HepG2 (cell line): ENCODE measurements around the gene ABCA2. TPM values are rescaled to one million over a fixed set of nuclear protein-coding genes. Genes with fewer than 3 reads are reported as not detected.
A peak's percentile ranks its signal among the peaks of the same experiment; 100 is the strongest.

Source experiments
- ELK4 ChIP-seq: sonication (generic); formaldehyde crosslinking; IDR thresholded peaks from 2 replicates; pipeline ENCODE4 v1.9.0; 2021; ENCODE audit warnings: missing genetic modification reagents, borderline replicate concordance
- GATAD2A ChIP-seq: IDR thresholded peaks from 2 replicates; pipeline ENCODE4 v1.6.1; 2016
- GMEB2 ChIP-seq: IDR thresholded peaks from 2 replicates; pipeline ENCODE4 v1.6.1; 2016; ENCODE audit warnings: missing biosample characterization, missing genetic modification reagents, low read depth
- HNF4G ChIP-seq, 2 experiments: sonication (generic) in 1 of 2; formaldehyde crosslinking in 1 of 2; IDR thresholded peaks; 2 replicates each; pipeline versions ENCODE4 v1.4.0 to v1.6.1; 2011 to 2020; ENCODE audit warnings: borderline replicate concordance in 2 of 2, low read depth in 2 of 2, mild to moderate bottlenecking in 2 of 2, low read length in 1 of 2, missing genetic modification reagents in 1 of 2, moderate library complexity in 1 of 2
- KLF16 ChIP-seq, 2 experiments: sonication (generic) in 1 of 2; formaldehyde crosslinking in 1 of 2; IDR thresholded peaks; 2 replicates each; pipeline versions ENCODE4 v1.6.1 to v1.8.0; 2016 to 2023; ENCODE audit warnings: missing genetic modification reagents in 2 of 2, missing compliant biosample characterization in 1 of 2
- MIER2 ChIP-seq: IDR thresholded peaks from 2 replicates; pipeline ENCODE4 v1.6.1; 2016; ENCODE audit warnings: missing biosample characterization, missing genetic modification reagents
- RAD21 ChIP-seq: fragments of 450-650 bp; formaldehyde crosslinking; IDR thresholded peaks from 2 replicates; pipeline ENCODE4 v1.5.0; 2020; ENCODE audit warnings: mild to moderate bottlenecking
- SALL1 ChIP-seq: sonication (generic); formaldehyde crosslinking; IDR thresholded peaks from 2 replicates; pipeline ENCODE4 v1.8.0; 2022; ENCODE audit warnings: mild to moderate bottlenecking, missing genetic modification reagents
- ZBTB33 ChIP-seq: sonication (generic); formaldehyde crosslinking; IDR thresholded peaks from 2 replicates; pipeline ENCODE4 v1.4.0; 2020; ENCODE audit warnings: missing genetic modification reagents
- ZNF12 ChIP-seq: sonication (generic); formaldehyde crosslinking; IDR thresholded peaks from 2 replicates; pipeline ENCODE4 v1.5.0; 2020; ENCODE audit warnings: missing genetic modification reagents
- ZNF121 ChIP-seq: sonication (generic); formaldehyde crosslinking; IDR thresholded peaks from 2 replicates; pipeline ENCODE4 v1.5.0; 2020; ENCODE audit warnings: mild to moderate bottlenecking, missing genetic modification reagents
- ZNF274 ChIP-seq: sonication (generic); formaldehyde crosslinking; IDR thresholded peaks from 2 replicates; pipeline ENCODE4 v1.5.1; 2020; ENCODE audit warnings: mild to moderate bottlenecking, missing genetic modification reagents
- ZNF382 ChIP-seq: sonication (generic); formaldehyde crosslinking; IDR thresholded peaks from 2 replicates; pipeline ENCODE4 v1.5.0; 2020; ENCODE audit warnings: missing genetic modification reagents, mild to moderate bottlenecking, borderline replicate concordance
- ZNF577 ChIP-seq: sonication (generic); formaldehyde crosslinking; IDR thresholded peaks from 2 replicates; pipeline ENCODE4 v1.4.0; 2020; ENCODE audit warnings: mild to moderate bottlenecking, low read depth, missing genetic modification reagents, borderline replicate concordance
- ZNF678 ChIP-seq: sonication (generic); formaldehyde crosslinking; IDR thresholded peaks from 2 replicates; pipeline ENCODE4 v1.4.0; 2020; ENCODE audit warnings: mild to moderate bottlenecking, missing genetic modification reagents
- ZNF687 ChIP-seq: sonication (generic); formaldehyde crosslinking; IDR thresholded peaks from 2 replicates; pipeline ENCODE4 v1.5.1; 2020; ENCODE audit warnings: mild to moderate bottlenecking, missing genetic modification reagents, moderate library complexity
- ZNF788 ChIP-seq: sonication (generic); formaldehyde crosslinking; IDR thresholded peaks from 2 replicates; pipeline ENCODE4 v1.5.0; 2020; ENCODE audit warnings: mild to moderate bottlenecking, missing genetic modification reagents, borderline replicate concordance
- polyA plus RNA-seq, 8 experiments: library from polyadenylated mRNA; depleted of rRNA in 3 of 8; stranded (reverse) in 7 of 8; unstranded in 1 of 8; fragments of >200 nt; fragmentation: Illumina TruSeq in 4 of 8; extraction: Trizol in 4 of 8; gene quantifications; 2 replicates each; pipeline versions ENCODE4 v1.2.1 to v1.2.3, GENCODE V29; 2011 to 2016; ENCODE audit warnings: low read depth in 4 of 8, missing spikeins in 1 of 8, mixed read lengths in 1 of 8; ENCODE audit not compliant: insufficient read depth in 1 of 8
- total RNA-seq, 5 experiments: library from RNA; depleted of rRNA; stranded (reverse); fragments of >200 nt; fragmentation: Illumina TruSeq; extraction: Trizol; gene quantifications; 2 replicates each; pipeline ENCODE4 v1.2.3, GENCODE V29; 2016; ENCODE audit warnings: low read depth in 1 of 5

ABCA2 gene
- total and polyA plus RNA-seq, 2 of the 13 experiments (the other 11 are each of a cell fraction or from before 2014, with no cell fraction given) = 2.9 to 19.2 TPM

GRCh38 chr9:137049544-137050449, 21.8 kb upstream of the ABCA2 start (continued):
- peak; percentile 92 for TF ChIP-seq ZBTB33 (CRISPR knock-in tag)
- 0 out of 2 replicates have a peak, but pooled peaks have one; percentile 33 for TF ChIP-seq MIER2
- TF ChIP-seq GMEB2 (CRISPR knock-in tag) = no peak
- TF ChIP-seq KLF16 (CRISPR knock-in tag; IDR thresholded peaks at IDR 0.05) = no peak
- TF ChIP-seq HNF4G (IDR thresholded peaks at IDR 0.05; ENCODE audit: borderline replicate concordance, low read depth, low read length) = no peak
- TF ChIP-seq HNF4G (CRISPR knock-in tag; IDR thresholded peaks at IDR 0.05; ENCODE audit: borderline replicate concordance, low read depth) = no peak
- 0 out of 2 replicates have a peak, but pooled peaks have one; percentile 27 for TF ChIP-seq ZNF274
- TF ChIP-seq ZNF687 = peak; percentile 41
- no peak for TF ChIP-seq ZNF121 (CRISPR knock-in tag)
- no peak for TF ChIP-seq ZNF678 (CRISPR knock-in tag)
- no peak for TF ChIP-seq ZNF12 (CRISPR knock-in tag)
- TF ChIP-seq GATAD2A (CRISPR knock-in tag) = no peak
- TF ChIP-seq ZNF788 (CRISPR knock-in tag) = no peak
- TF ChIP-seq ELK4 = no peak
- no peak for TF ChIP-seq ZNF382 (CRISPR knock-in tag)
- TF ChIP-seq ZNF577 (CRISPR knock-in tag) = no peak
- peak; percentile 39; the same call in 1 of the 2 replicates for TF ChIP-seq SALL1 (CRISPR knock-in tag)
- peak; percentile 67 for TF ChIP-seq RAD21 (CRISPR knock-in tag)
